GM12874 (cell line): Measurements from ENCODE around the gene CARHSP1.

ENCODE experiments used
- CTCF ChIP-seq: IDR thresholded peaks from 2 replicates; pipeline ENCODE4 v1.5.1; 2011; ENCODE audit warnings: low read depth, mild to moderate bottlenecking, control low read depth, low read length, moderate library complexity; ENCODE audit not compliant: insufficient read depth

The CARHSP1 gene

GRCh38 chr16:8828541-8829165 is 40.2 kb downstream of the CARHSP1 start:
- no peak for TF ChIP-seq CTCF

GRCh38 chr16:8826278-8826879 is 42.4 kb downstream of the CARHSP1 start:
- TF ChIP-seq CTCF, result no peak

- TF ChIP-seq CTCF, result no peak
These were observed 46.4 kb downstream of the CARHSP1 start for GRCh38 chr16:8822403-8822802.

- TF ChIP-seq CTCF, result no peak
These were observed 49.3 kb downstream of the CARHSP1 start for GRCh38 chr16:8819411-8820034.

GRCh38 chr16:8818504-8819270 is 50.1 kb downstream of the CARHSP1 start:
- no peak for TF ChIP-seq CTCF

- no peak for TF ChIP-seq CTCF
These were observed 51.7 kb downstream of the CARHSP1 start for GRCh38 chr16:8816967-8817655.
